ENCODE measurements around the gene KLHL29.

The KLHL29 gene

GRCh38 chr2:23606968-23607367, 222.0 kb downstream of the KLHL29 start:
- intact Hi-C loops (cut with micrococcal nuclease), result no loop called here
- no peaks in the 10 kb centered on the region for H3K36me3 Mint-ChIP-seq (ENCODE audit: low read depth)
- H3K4me3 Mint-ChIP-seq, result no peak overlapping the region
- no peak overlapping the region for H3K27ac Mint-ChIP-seq
- peaks cover 14% of the 10 kb centered on the region for H3K27me3 Mint-ChIP-seq
- H3K9me3 Mint-ChIP-seq, result peaks cover 26% of the 10 kb centered on the region
- H3K4me1 Mint-ChIP-seq (ENCODE audit: low read depth), result no peaks in the 10 kb centered on the region

GRCh38 chr2:23607925-23608324, 222.9 kb downstream of the KLHL29 start:
- no peak overlapping the region for H3K4me3 Mint-ChIP-seq
- H3K9me3 Mint-ChIP-seq, result peaks cover 30% of the 10 kb centered on the region
- H3K36me3 Mint-ChIP-seq (ENCODE audit: low read depth), result no peaks in the 10 kb centered on the region
- intact Hi-C loops (cut with micrococcal nuclease), result no loop called here
- H3K27me3 Mint-ChIP-seq, result peaks cover 18% of the 10 kb centered on the region
- H3K27ac Mint-ChIP-seq, result no peak overlapping the region
- H3K4me1 Mint-ChIP-seq (ENCODE audit: low read depth), result no peaks in the 10 kb centered on the region

- Mint-ChIP-seq H3K27me3 (peaks cover 28% of the 10 kb centered on the region), H3K4me3 (no peak overlapping the region), H3K9me3 (peaks cover 30% of the 10 kb centered on the region), H3K4me1 (ENCODE audit: low read depth) (no peaks in the 10 kb centered on the region), H3K36me3 (ENCODE audit: low read depth) (no peaks in the 10 kb centered on the region), H3K27ac (no peak overlapping the region)
- intact Hi-C loops (cut with micrococcal nuclease), result no loop called here
These were observed 224.3 kb downstream of the KLHL29 start for GRCh38 chr2:23609254-23609653.

- no peak overlapping the region for H3K4me3 Mint-ChIP-seq
- peaks cover 47% of the 10 kb centered on the region for H3K27me3 Mint-ChIP-seq
- no peak overlapping the region for H3K27ac Mint-ChIP-seq
- no peaks in the 10 kb centered on the region for H3K36me3 Mint-ChIP-seq (ENCODE audit: low read depth)
- H3K9me3 Mint-ChIP-seq, result peaks cover 16% of the 10 kb centered on the region
- intact Hi-C loops (cut with micrococcal nuclease), result no loop called here
- H3K4me1 Mint-ChIP-seq (ENCODE audit: low read depth), result peaks cover 10% of the 10 kb centered on the region
These were observed 226.9 kb downstream of the KLHL29 start for GRCh38 chr2:23611839-23612238.

GRCh38 chr2:23614701-23615100, 229.7 kb downstream of the KLHL29 start:
- no peak overlapping the region for H3K27ac Mint-ChIP-seq
- H3K36me3 Mint-ChIP-seq (ENCODE audit: low read depth), result no peaks in the 10 kb centered on the region
- H3K27me3 Mint-ChIP-seq, result peaks cover 43% of the 10 kb centered on the region
- H3K4me1 Mint-ChIP-seq (ENCODE audit: low read depth), result peaks cover 10% of the 10 kb centered on the region
- peaks cover 11% of the 10 kb centered on the region for H3K9me3 Mint-ChIP-seq
- no peak overlapping the region for H3K4me3 Mint-ChIP-seq
- intact Hi-C loops (cut with micrococcal nuclease), result no loop called here

- Mint-ChIP-seq H3K27me3 (peaks cover 43% of the 10 kb centered on the region), H3K27ac (no peak overlapping the region), H3K4me1 (ENCODE audit: low read depth) (peaks cover 10% of the 10 kb centered on the region), H3K4me3 (no peak overlapping the region), H3K9me3 (peaks cover 11% of the 10 kb centered on the region), H3K36me3 (ENCODE audit: low read depth) (no peaks in the 10 kb centered on the region)
- intact Hi-C loops (cut with micrococcal nuclease), result no loop called here
These were observed 230.4 kb downstream of the KLHL29 start for GRCh38 chr2:23615216-23616020.

- H3K4me3 Mint-ChIP-seq, result no peak overlapping the region
- peaks cover 10% of the 10 kb centered on the region for H3K4me1 Mint-ChIP-seq (ENCODE audit: low read depth)
- peaks cover 7% of the 10 kb centered on the region for H3K9me3 Mint-ChIP-seq
- intact Hi-C loops (cut with micrococcal nuclease), result no loop called here
- no peak overlapping the region for H3K27ac Mint-ChIP-seq
- peaks cover 43% of the 10 kb centered on the region for H3K27me3 Mint-ChIP-seq
- H3K36me3 Mint-ChIP-seq (ENCODE audit: low read depth), result no peaks in the 10 kb centered on the region
These were observed 231.7 kb downstream of the KLHL29 start for GRCh38 chr2:23616630-23617029.

GRCh38 chr2:23617167-23617810, 232.3 kb downstream of the KLHL29 start:
- H3K36me3 Mint-ChIP-seq (ENCODE audit: low read depth), result no peaks in the 10 kb centered on the region
- H3K27ac Mint-ChIP-seq, result no peak overlapping the region
- intact Hi-C loops (cut with micrococcal nuclease), result no loop called here
- peaks cover 39% of the 10 kb centered on the region for H3K27me3 Mint-ChIP-seq
- H3K4me3 Mint-ChIP-seq, result no peak overlapping the region
- H3K4me1 Mint-ChIP-seq (ENCODE audit: low read depth), result peaks cover 10% of the 10 kb centered on the region
- H3K9me3 Mint-ChIP-seq, result peaks cover under 1% of the 10 kb centered on the region

- no peaks in the 10 kb centered on the region for H3K9me3 Mint-ChIP-seq
- no peak overlapping the region for H3K4me3 Mint-ChIP-seq
- intact Hi-C loops (cut with micrococcal nuclease), result no loop called here
- H3K27me3 Mint-ChIP-seq, result peaks cover 38% of the 10 kb centered on the region
- peaks cover 10% of the 10 kb centered on the region for H3K4me1 Mint-ChIP-seq (ENCODE audit: low read depth)
- no peak overlapping the region for H3K27ac Mint-ChIP-seq
- no peaks in the 10 kb centered on the region for H3K36me3 Mint-ChIP-seq (ENCODE audit: low read depth)
These were observed 232.8 kb downstream of the KLHL29 start for GRCh38 chr2:23617811-23618215.

- peaks cover 34% of the 10 kb centered on the region for H3K27me3 Mint-ChIP-seq
- peaks cover 10% of the 10 kb centered on the region for H3K4me1 Mint-ChIP-seq (ENCODE audit: low read depth)
- intact Hi-C loops (cut with micrococcal nuclease), result no loop called here
- H3K4me3 Mint-ChIP-seq, result no peak overlapping the region
- H3K27ac Mint-ChIP-seq, result no peak overlapping the region
- no peaks in the 10 kb centered on the region for H3K9me3 Mint-ChIP-seq
- H3K36me3 Mint-ChIP-seq (ENCODE audit: low read depth), result no peaks in the 10 kb centered on the region
These were observed 233.3 kb downstream of the KLHL29 start for GRCh38 chr2:23618265-23618664.

GRCh38 chr2:23618794-23619530, 234.0 kb downstream of the KLHL29 start:
- peaks cover 31% of the 10 kb centered on the region for H3K27me3 Mint-ChIP-seq
- H3K27ac Mint-ChIP-seq, result no peak overlapping the region
- H3K4me1 Mint-ChIP-seq (ENCODE audit: low read depth), result peaks cover 10% of the 10 kb centered on the region
- no peak overlapping the region for H3K4me3 Mint-ChIP-seq
- H3K36me3 Mint-ChIP-seq (ENCODE audit: low read depth), result no peaks in the 10 kb centered on the region
- peaks cover 2% of the 10 kb centered on the region for H3K9me3 Mint-ChIP-seq
- intact Hi-C loops (cut with micrococcal nuclease), result no loop called here

GRCh38 chr2:23619941-23620340, 235.0 kb downstream of the KLHL29 start:
- peaks cover 3% of the 10 kb centered on the region for H3K4me1 Mint-ChIP-seq (ENCODE audit: low read depth)
- no peaks in the 10 kb centered on the region for H3K36me3 Mint-ChIP-seq (ENCODE audit: low read depth)
- peaks cover 21% of the 10 kb centered on the region for H3K27me3 Mint-ChIP-seq
- no peak overlapping the region for H3K4me3 Mint-ChIP-seq
- H3K27ac Mint-ChIP-seq, result no peak overlapping the region
- intact Hi-C loops (cut with micrococcal nuclease), result no loop called here
- H3K9me3 Mint-ChIP-seq, result peaks cover 10% of the 10 kb centered on the region

- H3K4me1 Mint-ChIP-seq (ENCODE audit: low read depth), result no peaks in the 10 kb centered on the region
- H3K27ac Mint-ChIP-seq, result no peak overlapping the region
- H3K36me3 Mint-ChIP-seq (ENCODE audit: low read depth), result no peaks in the 10 kb centered on the region
- peaks cover 12% of the 10 kb centered on the region for H3K27me3 Mint-ChIP-seq
- peaks cover 10% of the 10 kb centered on the region for H3K9me3 Mint-ChIP-seq
- no peak overlapping the region for H3K4me3 Mint-ChIP-seq
- intact Hi-C loops (cut with micrococcal nuclease), result no loop called here
These were observed 235.9 kb downstream of the KLHL29 start for GRCh38 chr2:23620841-23621341.

GRCh38 chr2:23621616-23622015, 236.6 kb downstream of the KLHL29 start:
- H3K4me3 Mint-ChIP-seq, result no peak overlapping the region
- H3K9me3 Mint-ChIP-seq, result peaks cover 10% of the 10 kb centered on the region
- no peaks in the 10 kb centered on the region for H3K36me3 Mint-ChIP-seq (ENCODE audit: low read depth)
- no peaks in the 10 kb centered on the region for H3K4me1 Mint-ChIP-seq (ENCODE audit: low read depth)
- peaks cover 9% of the 10 kb centered on the region for H3K27me3 Mint-ChIP-seq
- intact Hi-C loops (cut with micrococcal nuclease), result no loop called here
- no peak overlapping the region for H3K27ac Mint-ChIP-seq
